Measurements from ENCODE around the gene LKAAEAR1.

LKAAEAR1 gene

GRCh38 chr20:64037498-64038213, 46.5 kb downstream of the LKAAEAR1 start:
- H3K4me1 Mint-ChIP-seq, result peaks cover 52% of the 10 kb centered on the region
- peak overlapping the region; percentile 81 for H3K27ac Mint-ChIP-seq
- peak overlapping the region; percentile 67 for H3K4me3 Mint-ChIP-seq
- H3K36me3 Mint-ChIP-seq, result peaks cover 2% of the 10 kb centered on the region
- no peaks in the 10 kb centered on the region for H3K27me3 Mint-ChIP-seq
- no peaks in the 10 kb centered on the region for H3K9me3 Mint-ChIP-seq

DNA sequence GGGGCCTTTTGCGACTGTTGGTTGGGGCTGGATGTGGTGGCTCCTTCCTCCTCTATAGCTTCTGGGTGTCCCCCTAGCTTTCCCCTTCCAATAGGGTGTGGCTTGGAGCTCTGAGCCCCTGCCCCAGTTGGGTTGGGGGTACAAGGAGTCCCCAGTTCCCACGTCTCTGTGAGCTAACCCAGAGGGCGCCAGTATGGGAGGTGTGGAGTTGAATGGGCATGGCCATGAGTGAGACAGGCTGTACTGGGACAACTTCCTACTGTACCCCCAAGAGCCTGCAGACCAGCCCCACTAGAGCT, 47.0 kb downstream of the LKAAEAR1 start:
- Mint-ChIP-seq H3K9me3 (no peaks in the 10 kb centered on the region), H3K27me3 (no peaks in the 10 kb centered on the region)

GRCh38 chr20:64036346-64037198, 47.6 kb downstream of the LKAAEAR1 start:
- H3K27me3 Mint-ChIP-seq, result no peaks in the 10 kb centered on the region
- peaks cover 52% of the 10 kb centered on the region for H3K4me1 Mint-ChIP-seq
- peak overlapping the region; percentile 68 for H3K27ac Mint-ChIP-seq
- H3K9me3 Mint-ChIP-seq, result no peaks in the 10 kb centered on the region
- H3K36me3 Mint-ChIP-seq, result peaks cover 2% of the 10 kb centered on the region
- no peak overlapping the region for H3K4me3 Mint-ChIP-seq

More for the DNA sequence above, 47.0 kb downstream of the LKAAEAR1 start:
- H3K27ac Mint-ChIP-seq, result peak overlapping the region; percentile 68
- H3K36me3 Mint-ChIP-seq, result peaks cover 2% of the 10 kb centered on the region
- peaks cover 52% of the 10 kb centered on the region for H3K4me1 Mint-ChIP-seq
- no peak overlapping the region for H3K4me3 Mint-ChIP-seq

GRCh38 chr20:64035933-64036345, 48.3 kb downstream of the LKAAEAR1 start, which contains the start of gene C20orf204:
Gene C20orf204, plus strand, starts transcription at chr20:64036182. Its CDS starts 142 bp downstream, at chr20:64036324.
- Mint-ChIP-seq H3K4me3 (peak within 1 kb of the TSS; percentile 67), H3K4me1 (peaks cover 49% of the 10 kb centered on the region), H3K27me3 (no peaks in the 10 kb centered on the region)

GRCh38 chr20:64035066-64035932, 48.9 kb downstream of the LKAAEAR1 start:
- H3K9me3 Mint-ChIP-seq, result no peaks in the 10 kb centered on the region
- peak overlapping the region; percentile 67 for H3K4me3 Mint-ChIP-seq
- peak overlapping the region; percentile 92 for H3K27ac Mint-ChIP-seq
- H3K36me3 Mint-ChIP-seq, result peaks cover 2% of the 10 kb centered on the region
- H3K27me3 Mint-ChIP-seq, result no peaks in the 10 kb centered on the region
- peaks cover 43% of the 10 kb centered on the region for H3K4me1 Mint-ChIP-seq

More at GRCh38 chr20:64035933-64036345, 48.3 kb downstream of the LKAAEAR1 start, which contains the start of gene C20orf204:
- peaks cover 2% of the 10 kb centered on the region for H3K36me3 Mint-ChIP-seq
- H3K27ac Mint-ChIP-seq, result peak within 1 kb of the TSS; percentile 92
- no peaks in the 10 kb centered on the region for H3K9me3 Mint-ChIP-seq

GRCh38 chr20:64033981-64034493, 50.2 kb downstream of the LKAAEAR1 start:
- H3K4me1 Mint-ChIP-seq, result peaks cover 33% of the 10 kb centered on the region
- H3K36me3 Mint-ChIP-seq, result peaks cover 2% of the 10 kb centered on the region
- H3K4me3 Mint-ChIP-seq, result no peak overlapping the region

More at GRCh38 chr20:64033981-64034493, 50.2 kb downstream of the LKAAEAR1 start:
- Mint-ChIP-seq H3K27ac (peak overlapping the region; percentile 51), H3K9me3 (no peaks in the 10 kb centered on the region), H3K27me3 (no peaks in the 10 kb centered on the region)
